ENCODE data around the gene NECAB3. TPM values are rescaled to one million over a fixed set of nuclear protein-coding genes. Genes with fewer than 3 reads are reported as not detected.

The NECAB3 gene
- total RNA-seq, 2 experiments from 2014 or later, result 21.0 to 22.7 TPM

DNA sequence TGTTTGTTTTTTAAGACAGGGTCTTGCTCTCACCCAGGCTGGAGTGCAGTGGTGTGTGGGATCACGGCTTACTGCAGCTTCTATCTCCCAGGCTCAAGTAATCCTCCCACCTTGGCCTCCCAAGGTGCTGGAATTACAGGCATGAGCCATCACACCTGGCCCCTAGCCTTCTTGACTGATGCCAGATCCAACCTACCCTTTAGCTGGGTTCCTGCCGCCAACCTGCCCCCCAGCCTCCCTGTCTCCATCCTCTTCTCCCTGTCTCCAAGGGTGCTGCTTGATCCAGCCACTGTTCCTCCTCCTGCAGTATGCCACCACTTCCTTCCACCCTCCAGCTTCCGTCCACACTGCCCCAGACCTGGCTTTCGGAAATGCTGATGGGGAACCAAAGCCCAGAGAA is 15.3 kb downstream of the NECAB3 start:
- H3K9me3 Mint-ChIP-seq, result no peaks in the 10 kb centered on the region
- H3K4me1 Mint-ChIP-seq (ENCODE audit: low read depth), result peaks cover 16% of the 10 kb centered on the region
- POLR2A ChIA-PET, result no interaction called here
- H3K4me3 Mint-ChIP-seq, result no peak overlapping the region
- CTCF ChIA-PET, result interaction anchor here (1.4 kb wide), 1 partner anchor 9 kb away, joined by 3 read pairs; no protein-coding TSS in a partner anchor
- H3K27ac Mint-ChIP-seq, result no peak overlapping the region
- no peaks in the 10 kb centered on the region for H3K36me3 Mint-ChIP-seq
- intact Hi-C loops (cut with micrococcal nuclease), result no loop called here
- DNase-seq, result no peak
- H3K27me3 Mint-ChIP-seq, result no peaks in the 10 kb centered on the region

DNA sequence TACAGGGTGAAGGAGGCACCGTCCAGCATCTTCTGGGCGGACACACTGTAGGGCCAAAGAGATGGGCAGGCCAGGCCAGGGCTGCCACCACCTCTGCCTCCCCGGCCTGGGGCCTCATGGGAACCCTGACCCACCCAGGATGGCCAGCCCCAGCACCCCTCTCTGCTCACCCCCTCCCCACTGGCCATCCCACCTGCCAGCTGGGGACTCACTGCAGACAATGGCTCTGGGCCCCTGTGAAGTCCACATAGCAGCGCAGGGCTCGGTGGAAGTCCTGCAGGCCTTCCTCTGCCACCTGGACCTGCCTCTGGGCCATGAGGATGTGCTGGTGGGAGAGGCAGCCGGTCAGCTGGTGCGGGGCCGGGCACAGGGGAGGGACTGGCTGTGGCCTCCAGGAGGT is 15.7 kb downstream of the NECAB3 start:
- POLR2A ChIA-PET, result no interaction called here
- no peak overlapping the region for H3K4me3 Mint-ChIP-seq
- no peak for DNase-seq
- intact Hi-C loops (cut with micrococcal nuclease), result no loop called here
- no peak overlapping the region for H3K27ac Mint-ChIP-seq
- H3K27me3 Mint-ChIP-seq, result no peaks in the 10 kb centered on the region
- CTCF ChIA-PET, result interaction anchor here (1.4 kb wide), 1 partner anchor 9 kb away, joined by 3 read pairs; no protein-coding TSS in a partner anchor
- H3K9me3 Mint-ChIP-seq, result no peaks in the 10 kb centered on the region
- no peaks in the 10 kb centered on the region for H3K36me3 Mint-ChIP-seq
- peaks cover 20% of the 10 kb centered on the region for H3K4me1 Mint-ChIP-seq (ENCODE audit: low read depth)

DNA sequence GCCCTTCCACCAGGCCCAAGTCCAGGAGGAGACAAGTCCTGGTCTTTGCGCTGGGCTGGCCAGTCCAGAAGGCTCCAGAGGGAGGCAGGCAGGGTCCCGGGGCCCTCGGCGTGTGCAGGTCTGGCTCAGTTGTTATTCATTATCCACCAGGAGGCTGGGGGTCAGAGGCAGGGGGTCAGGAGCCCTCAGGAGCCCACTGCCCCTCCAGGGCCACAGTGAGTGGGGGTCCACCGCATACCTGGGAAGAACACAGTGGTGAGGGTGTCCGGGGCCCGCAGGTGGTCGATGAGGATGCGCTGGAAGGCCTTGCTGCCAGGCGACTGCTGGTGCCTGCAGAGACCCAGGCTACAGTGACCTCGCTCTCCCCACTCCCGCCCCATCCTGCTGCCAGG is 16.5 kb downstream of the NECAB3 start:
- H3K27ac Mint-ChIP-seq, result no peak overlapping the region
- H3K27me3 Mint-ChIP-seq, result no peaks in the 10 kb centered on the region
- CTCF ChIA-PET, result no interaction called here
- H3K4me3 Mint-ChIP-seq, result no peak overlapping the region
- POLR2A ChIA-PET, result no interaction called here
- intact Hi-C loops (cut with micrococcal nuclease), result no loop called here
- peaks cover 26% of the 10 kb centered on the region for H3K4me1 Mint-ChIP-seq (ENCODE audit: low read depth)
- DNase-seq, result no peak
- no peaks in the 10 kb centered on the region for H3K9me3 Mint-ChIP-seq
- no peaks in the 10 kb centered on the region for H3K36me3 Mint-ChIP-seq

DNA sequence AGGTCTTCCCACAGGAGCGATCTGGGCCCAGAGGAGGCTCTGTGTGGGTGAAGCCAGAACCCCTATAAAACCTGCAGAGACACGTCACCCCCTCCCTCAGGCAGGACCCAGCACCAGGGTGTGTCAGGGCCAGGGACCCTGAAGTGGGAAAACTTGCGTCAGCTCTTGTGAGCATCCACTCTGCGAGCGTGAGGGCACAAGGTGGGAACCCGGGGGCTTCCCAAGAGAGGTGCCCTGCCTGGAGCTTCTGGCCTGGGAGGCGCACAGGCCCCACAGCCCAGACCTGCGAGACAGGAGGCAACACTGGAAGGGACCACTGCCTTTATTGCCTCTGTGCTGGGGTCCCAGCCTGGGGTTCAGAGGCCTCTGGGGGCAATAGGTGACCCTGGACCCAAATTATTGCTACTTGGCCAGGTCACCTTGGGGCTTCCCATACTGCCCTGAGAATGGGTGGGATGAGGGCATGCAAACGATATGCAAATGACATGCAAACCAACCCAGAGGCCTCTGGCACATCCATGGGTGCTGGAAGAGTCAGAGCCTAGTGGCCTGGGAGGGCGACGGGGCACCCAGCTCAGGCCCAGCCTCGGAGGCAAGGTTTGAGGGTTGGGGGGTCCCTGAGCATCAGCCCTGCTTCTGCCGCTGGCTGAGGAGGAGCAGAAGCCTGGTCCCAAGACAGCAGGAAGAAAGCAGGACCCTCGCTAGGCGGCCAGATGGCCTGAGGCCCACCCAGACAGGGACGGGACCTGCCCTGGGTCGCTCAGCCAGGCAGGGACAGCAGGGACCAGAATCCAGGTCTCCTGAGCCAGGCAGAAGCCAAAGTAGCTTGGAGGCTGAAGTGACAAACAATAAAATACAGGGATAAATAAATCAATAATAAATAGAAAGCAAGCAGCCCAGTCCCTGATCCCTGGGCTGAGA is 17.2 kb downstream of the NECAB3 start:
- CTCF ChIA-PET, result interaction anchor here (0.9 kb wide), 1 partner anchor 62 kb away, joined by 3 read pairs; no protein-coding TSS in a partner anchor

DNA sequence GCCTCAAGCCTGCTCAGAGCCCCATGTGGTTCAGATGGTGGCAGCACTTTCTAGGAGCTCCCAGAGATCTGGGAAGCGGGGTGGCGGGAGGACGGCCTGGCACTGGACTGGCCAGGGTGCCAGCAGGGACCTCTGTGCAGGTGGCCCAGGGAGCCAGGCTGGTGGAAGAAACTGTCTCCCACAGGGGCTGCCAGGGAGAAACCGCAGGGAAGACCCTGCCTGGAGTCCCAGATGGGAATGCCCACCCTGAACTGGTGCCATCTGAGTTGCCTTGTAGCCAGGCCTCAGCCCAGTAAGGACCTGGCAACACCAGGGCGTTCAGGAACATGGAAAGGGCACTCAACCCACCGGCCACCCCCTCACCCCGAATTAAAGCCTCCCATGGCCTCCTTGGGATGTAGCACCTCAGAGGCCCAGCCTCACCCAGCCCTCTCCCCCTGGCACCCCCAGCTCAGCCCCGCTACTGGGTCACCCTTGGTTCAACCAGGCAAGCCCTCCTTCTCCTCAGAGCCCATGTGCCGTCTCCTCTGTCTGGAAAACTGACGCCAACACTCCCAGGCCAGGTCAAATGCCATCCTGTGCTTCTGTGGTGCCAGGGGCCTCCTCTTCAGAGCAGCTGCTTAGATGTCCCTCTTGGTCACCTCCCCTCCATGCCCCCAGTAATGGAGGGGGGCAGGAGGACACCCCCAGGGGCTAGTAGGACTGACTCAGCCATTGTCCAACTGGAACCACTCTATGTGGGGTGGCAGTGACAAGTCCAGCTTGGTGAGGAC is 18.0 kb downstream of the NECAB3 start:
- peak; percentile 7 for DNase-seq
- no peaks in the 10 kb centered on the region for H3K9me3 Mint-ChIP-seq
- ChIA-PET CTCF (interaction anchor here (0.8 to 0.9 kb wide), 2 partner anchors 61 to 86 kb away, joined by 3 read pairs; no protein-coding TSS in a partner anchor), POLR2A (interaction anchor here (4.7 kb wide), 1 partner anchor 7 kb away, joined by 18 read pairs; the partner anchor contains the start of gene C20orf144)
- no peaks in the 10 kb centered on the region for H3K27me3 Mint-ChIP-seq
- no peak overlapping the region for H3K4me3 Mint-ChIP-seq
- H3K27ac Mint-ChIP-seq, result no peak overlapping the region
- no peaks in the 10 kb centered on the region for H3K36me3 Mint-ChIP-seq
- peaks cover 33% of the 10 kb centered on the region for H3K4me1 Mint-ChIP-seq (ENCODE audit: low read depth)
- intact Hi-C loops (cut with micrococcal nuclease), result no loop called here

More for the DNA sequence above, 17.2 kb downstream of the NECAB3 start:
- no peak for DNase-seq
- peaks cover 28% of the 10 kb centered on the region for H3K4me1 Mint-ChIP-seq (ENCODE audit: low read depth)
- POLR2A ChIA-PET, result no interaction called here
- H3K27me3 Mint-ChIP-seq, result no peaks in the 10 kb centered on the region
- intact Hi-C loops (cut with micrococcal nuclease), result no loop called here
- no peaks in the 10 kb centered on the region for H3K36me3 Mint-ChIP-seq
- H3K27ac Mint-ChIP-seq, result no peak overlapping the region
- H3K9me3 Mint-ChIP-seq, result no peaks in the 10 kb centered on the region
- H3K4me3 Mint-ChIP-seq, result no peak overlapping the region

DNA sequence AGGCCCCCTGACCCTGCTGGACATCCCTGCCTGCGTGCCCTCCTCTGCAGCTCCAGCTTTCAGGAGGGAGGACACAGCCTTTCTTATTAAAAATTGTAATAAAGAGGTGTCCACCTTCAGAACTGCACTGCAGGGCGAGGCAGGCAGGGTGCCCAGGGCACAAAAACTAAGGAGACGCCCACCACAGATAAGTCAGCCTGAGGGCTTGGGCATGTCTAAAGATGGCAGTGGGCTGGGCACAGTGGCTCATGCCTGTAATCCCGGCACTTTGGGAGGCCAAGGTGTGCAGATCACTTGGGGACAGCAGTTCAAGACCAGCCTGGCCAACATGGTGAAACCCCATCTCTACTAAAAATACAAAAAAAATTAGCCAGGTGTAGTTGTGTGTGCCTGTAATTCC is 19.1 kb downstream of the NECAB3 start:
- DNase-seq, result no peak
- peaks cover 33% of the 10 kb centered on the region for H3K4me1 Mint-ChIP-seq (ENCODE audit: low read depth)
- no peaks in the 10 kb centered on the region for H3K27me3 Mint-ChIP-seq
- POLR2A ChIA-PET, result interaction anchor here (4.7 kb wide), 1 partner anchor 8 kb away, joined by 18 read pairs; the partner anchor contains the start of gene C20orf144
- no peak overlapping the region for H3K27ac Mint-ChIP-seq
- intact Hi-C loops (cut with micrococcal nuclease), result no loop called here
- CTCF ChIA-PET, result no interaction called here
- no peak overlapping the region for H3K4me3 Mint-ChIP-seq
- no peaks in the 10 kb centered on the region for H3K36me3 Mint-ChIP-seq
- no peaks in the 10 kb centered on the region for H3K9me3 Mint-ChIP-seq

DNA sequence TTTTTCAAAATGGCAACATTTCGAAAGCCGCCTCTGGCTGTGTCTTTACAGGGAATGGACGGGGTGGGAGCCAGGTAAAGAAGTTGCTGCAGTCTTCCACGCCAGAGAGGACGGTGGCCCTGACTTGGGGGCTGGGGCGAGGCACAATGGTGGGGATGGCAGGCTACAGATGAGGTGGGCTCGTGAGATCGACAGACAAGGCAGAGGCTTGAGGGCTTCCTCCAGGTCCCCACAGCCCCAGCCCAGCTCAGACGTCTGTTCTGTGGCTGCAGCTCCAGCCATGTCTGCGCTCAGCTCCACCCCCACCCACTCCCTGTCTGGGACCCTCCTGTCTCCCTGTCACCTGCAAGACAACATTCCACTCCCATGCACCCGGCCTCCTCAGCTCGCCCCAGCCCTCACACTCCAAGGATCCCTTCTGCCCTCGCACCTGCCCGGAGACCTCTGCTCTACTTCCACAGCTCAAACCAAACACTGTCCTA is 19.5 kb downstream of the NECAB3 start:
- Mint-ChIP-seq H3K27ac (no peak overlapping the region), H3K4me1 (ENCODE audit: low read depth) (peaks cover 35% of the 10 kb centered on the region), H3K36me3 (no peaks in the 10 kb centered on the region), H3K27me3 (no peaks in the 10 kb centered on the region), H3K4me3 (no peak overlapping the region), H3K9me3 (no peaks in the 10 kb centered on the region)
- ChIA-PET POLR2A (interaction anchor here (4.7 kb wide), 1 partner anchor 9 kb away, joined by 18 read pairs; the partner anchor contains the start of gene C20orf144), CTCF (interaction anchor here (1.3 to 2.1 kb wide), 4 partner anchors 8 to 197 kb away, joined by 3 to 14 read pairs (median 8); partner anchors contain the start of genes ACTL10 and C20orf144)
- intact Hi-C loops (cut with micrococcal nuclease), result no loop called here
- peak; percentile 7 for DNase-seq

DNA sequence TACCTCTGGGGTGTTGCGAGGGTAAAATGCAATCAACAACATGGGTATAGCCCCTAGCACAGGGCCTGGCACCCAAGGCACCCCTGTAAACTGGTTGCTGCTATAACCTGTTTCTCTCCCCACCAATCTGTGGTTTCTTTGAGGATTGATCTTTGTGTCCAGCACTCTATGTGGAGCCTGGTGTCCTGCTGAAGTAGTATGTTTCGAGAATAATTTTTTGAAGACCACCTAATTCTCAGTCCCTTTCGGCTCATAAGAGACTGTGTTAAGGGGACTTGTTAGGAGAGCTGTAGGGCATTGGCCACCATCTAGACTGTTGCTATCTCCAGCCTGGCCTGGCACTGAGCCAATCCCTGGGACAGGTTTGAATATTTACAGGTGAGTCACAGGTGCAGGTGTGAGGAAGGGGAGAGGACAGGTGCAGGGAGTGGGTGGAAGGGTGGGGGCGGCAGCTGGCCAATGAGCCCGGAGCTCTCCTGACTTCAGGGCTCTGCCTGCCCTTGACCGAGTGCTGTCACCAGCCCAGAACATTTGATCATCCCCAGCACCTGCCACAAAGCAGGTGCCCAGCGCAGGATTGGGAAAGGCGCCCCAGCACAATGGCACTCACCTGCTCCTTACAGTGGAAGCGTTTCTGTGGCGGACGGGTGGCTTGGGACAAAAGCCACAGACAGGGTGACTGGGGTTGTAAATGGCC is 20.2 kb downstream of the NECAB3 start:
- Mint-ChIP-seq H3K4me1 (ENCODE audit: low read depth) (peaks cover 42% of the 10 kb centered on the region), H3K27ac (no peak overlapping the region), H3K36me3 (no peaks in the 10 kb centered on the region), H3K9me3 (no peaks in the 10 kb centered on the region), H3K27me3 (no peaks in the 10 kb centered on the region), H3K4me3 (no peak overlapping the region)
- intact Hi-C loops (cut with micrococcal nuclease), result loop anchor here (1.0 to 2.0 kb wide), 2 partner anchors 51 to 197 kb away; no protein-coding TSS in a partner anchor
- ChIA-PET CTCF (interaction anchor here (0.6 to 2.1 kb wide), 6 partner anchors 9 to 197 kb away, joined by 3 to 14 read pairs (median 6); partner anchors contain the start of genes ACTL10 and C20orf144), POLR2A (interaction anchor here (1.0 to 4.7 kb wide), 3 partner anchors 9 to 209 kb away, joined by 3 to 18 read pairs (median 12); partner anchors contain the start of genes ACTL10 and C20orf144)
- DNase-seq, result peak; percentile 22

DNA sequence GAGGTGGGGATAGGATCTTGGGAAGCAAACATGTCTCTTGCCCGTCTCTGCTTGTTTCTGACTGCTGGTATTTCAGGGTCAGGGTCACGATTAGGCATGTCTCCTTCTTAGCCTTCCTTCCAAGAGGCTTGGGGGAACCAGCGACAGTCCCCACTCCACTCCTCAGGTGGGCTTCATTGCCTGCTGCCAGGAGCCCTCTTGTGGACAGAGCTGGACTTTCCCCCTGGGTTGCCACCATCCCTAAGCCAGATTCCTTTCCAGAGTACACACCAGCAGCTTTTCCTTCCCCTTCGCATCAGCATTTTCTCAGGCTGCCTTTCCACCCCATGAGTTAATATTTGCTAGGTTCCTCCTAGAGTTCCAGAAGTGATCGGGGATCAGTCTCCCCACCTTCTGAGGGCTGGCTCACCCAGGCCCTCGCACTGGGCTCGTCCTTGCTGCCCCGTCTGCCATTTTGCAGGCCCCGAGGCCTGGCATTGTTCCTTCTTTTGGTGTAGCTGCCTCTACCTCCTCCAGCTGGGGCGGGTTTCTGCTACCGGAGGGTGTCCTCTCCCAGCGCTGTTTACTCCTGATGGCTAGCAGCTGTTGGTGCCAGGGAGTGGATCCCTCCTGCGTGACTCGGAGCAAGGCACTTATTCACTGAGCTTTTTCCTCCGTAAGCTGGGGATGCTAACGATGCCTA is 20.9 kb downstream of the NECAB3 start:
- Mint-ChIP-seq H3K9me3 (no peaks in the 10 kb centered on the region), H3K4me1 (ENCODE audit: low read depth) (peaks cover 47% of the 10 kb centered on the region), H3K36me3 (no peaks in the 10 kb centered on the region), H3K27ac (peak overlapping the region; percentile 80), H3K27me3 (no peaks in the 10 kb centered on the region), H3K4me3 (no peak overlapping the region)
- intact Hi-C loops (cut with micrococcal nuclease), result loop anchor here (1.0 to 2.0 kb wide), 2 partner anchors 51 to 196 kb away; no protein-coding TSS in a partner anchor
- ChIA-PET CTCF (interaction anchor here (0.6 to 2.1 kb wide), 6 partner anchors 10 to 196 kb away, joined by 3 to 14 read pairs (median 6); partner anchors contain the start of genes ACTL10 and C20orf144), POLR2A (interaction anchor here (1.0 to 4.7 kb wide), 3 partner anchors 10 to 208 kb away, joined by 3 to 18 read pairs (median 12); partner anchors contain the start of genes ACTL10 and C20orf144)
- DNase-seq, result peak; percentile 60

DNA sequence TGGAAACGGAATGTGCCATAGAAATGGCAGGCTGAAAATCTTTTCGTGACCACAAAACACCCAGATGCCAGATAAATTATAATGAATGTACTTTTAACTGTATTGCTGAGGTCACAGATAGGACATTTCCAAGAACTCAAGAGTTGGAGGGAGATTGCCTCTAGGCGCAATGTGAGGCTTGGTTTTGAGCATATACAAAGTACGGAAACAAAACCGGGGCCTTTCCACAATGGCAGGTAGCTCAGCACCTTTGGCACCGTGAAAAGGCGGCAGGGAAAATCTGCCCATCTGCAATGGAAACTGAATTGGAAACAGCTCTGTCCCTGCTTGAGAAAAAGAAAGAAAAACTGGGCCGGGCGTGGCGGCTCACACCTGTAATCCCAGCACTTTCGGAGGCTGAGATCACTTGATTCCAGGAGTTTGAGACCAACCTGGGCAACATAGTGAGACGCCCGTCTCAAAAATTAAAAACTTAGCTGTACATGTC is 22.6 kb downstream of the NECAB3 start:
- peaks cover 59% of the 10 kb centered on the region for H3K4me1 Mint-ChIP-seq (ENCODE audit: low read depth)
- ChIA-PET CTCF (interaction anchor here (0.7 to 1.8 kb wide), 4 partner anchors 12 to 191 kb away, joined by 3 to 9 read pairs (median 6); partner anchors contain the start of genes ACTL10 and CBFA2T2), POLR2A (interaction anchor here (2.3 to 4.7 kb wide), 2 partner anchors 12 to 16 kb away, joined by 12 to 18 read pairs; partner anchors contain the start of genes ACTL10 and C20orf144)
- no peak overlapping the region for H3K4me3 Mint-ChIP-seq
- peak; percentile 28 for DNase-seq
- no peaks in the 10 kb centered on the region for H3K36me3 Mint-ChIP-seq
- no peaks in the 10 kb centered on the region for H3K27me3 Mint-ChIP-seq
- intact Hi-C loops (cut with micrococcal nuclease), result loop anchor here (1.0 to 2.0 kb wide), 3 partner anchors 15 to 59 kb away; partner anchors contain the start of gene ACTL10
- H3K27ac Mint-ChIP-seq, result peak overlapping the region; percentile 80
- H3K9me3 Mint-ChIP-seq, result no peaks in the 10 kb centered on the region
